Measurements from ENCODE around the gene CALM3.

DNA sequence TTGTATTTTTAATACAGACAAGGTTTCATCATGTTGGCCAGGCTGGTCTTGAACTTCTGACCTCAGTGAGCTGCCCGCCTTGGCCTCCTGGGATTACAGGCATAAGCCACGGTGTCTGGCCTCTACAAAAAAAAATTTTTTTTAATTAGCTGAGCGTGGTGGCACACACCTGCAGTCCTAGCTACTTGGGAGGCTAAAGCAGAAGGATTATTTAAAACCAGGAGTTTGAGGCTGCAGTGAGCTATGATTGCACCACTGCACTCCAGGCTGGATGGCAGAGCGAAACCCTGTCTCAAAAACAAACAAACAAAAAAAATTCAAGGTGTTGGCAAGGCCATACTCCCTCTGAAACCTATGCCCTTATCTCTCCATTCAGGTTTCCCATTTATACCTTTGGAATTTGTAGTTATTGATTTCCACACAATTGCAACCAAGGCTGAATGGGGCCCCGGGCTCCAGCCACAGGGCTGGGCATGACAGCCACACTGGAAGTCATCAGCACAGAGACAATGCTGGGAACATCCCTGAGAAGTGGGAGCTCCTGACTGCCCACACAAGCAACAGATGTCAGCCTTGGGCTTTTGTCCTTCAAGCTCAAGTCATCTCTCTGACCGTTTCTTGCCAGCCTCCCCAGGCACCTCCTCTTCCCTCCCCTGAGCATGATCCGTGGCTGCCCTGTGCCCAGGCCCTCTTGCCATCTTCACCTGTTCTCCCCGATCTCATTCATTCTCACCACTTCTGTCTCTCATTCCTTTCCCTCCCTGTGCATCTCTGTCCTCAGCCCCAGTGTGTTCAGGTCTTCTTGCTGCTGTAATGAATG is 27.2 kb upstream of the CALM3 start:
- TF ChIP-seq, protein P1, sequence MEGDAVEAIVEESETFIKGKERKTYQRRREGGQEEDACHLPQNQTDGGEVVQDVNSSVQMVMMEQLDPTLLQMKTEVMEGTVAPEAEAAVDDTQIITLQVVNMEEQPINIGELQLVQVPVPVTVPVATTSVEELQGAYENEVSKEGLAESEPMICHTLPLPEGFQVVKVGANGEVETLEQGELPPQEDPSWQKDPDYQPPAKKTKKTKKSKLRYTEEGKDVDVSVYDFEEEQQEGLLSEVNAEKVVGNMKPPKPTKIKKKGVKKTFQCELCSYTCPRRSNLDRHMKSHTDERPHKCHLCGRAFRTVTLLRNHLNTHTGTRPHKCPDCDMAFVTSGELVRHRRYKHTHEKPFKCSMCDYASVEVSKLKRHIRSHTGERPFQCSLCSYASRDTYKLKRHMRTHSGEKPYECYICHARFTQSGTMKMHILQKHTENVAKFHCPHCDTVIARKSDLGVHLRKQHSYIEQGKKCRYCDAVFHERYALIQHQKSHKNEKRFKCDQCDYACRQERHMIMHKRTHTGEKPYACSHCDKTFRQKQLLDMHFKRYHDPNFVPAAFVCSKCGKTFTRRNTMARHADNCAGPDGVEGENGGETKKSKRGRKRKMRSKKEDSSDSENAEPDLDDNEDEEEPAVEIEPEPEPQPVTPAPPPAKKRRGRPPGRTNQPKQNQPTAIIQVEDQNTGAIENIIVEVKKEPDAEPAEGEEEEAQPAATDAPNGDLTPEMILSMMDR (IDR thresholded peaks at IDR 0.05; ENCODE audit: poor library complexity, severe bottlenecking), result no peak
- TF ChIP-seq EP300 (conservative IDR thresholded peaks at IDR 0.05; ENCODE audit: poor library complexity, severe bottlenecking) (no peak), POLR2AphosphoS5 (IDR thresholded peaks at IDR 0.05) (no peak), SMC3 (conservative IDR thresholded peaks at IDR 0.05; ENCODE audit: poor library complexity) (no peak), TAF1 (IDR thresholded peaks at IDR 0.05; ENCODE audit: low read depth) (no peak)
